Measurements from ENCODE around the gene AIP.
A peak's percentile ranks its signal among the peaks of the same experiment; 100 is the strongest.

AIP gene

DNA sequence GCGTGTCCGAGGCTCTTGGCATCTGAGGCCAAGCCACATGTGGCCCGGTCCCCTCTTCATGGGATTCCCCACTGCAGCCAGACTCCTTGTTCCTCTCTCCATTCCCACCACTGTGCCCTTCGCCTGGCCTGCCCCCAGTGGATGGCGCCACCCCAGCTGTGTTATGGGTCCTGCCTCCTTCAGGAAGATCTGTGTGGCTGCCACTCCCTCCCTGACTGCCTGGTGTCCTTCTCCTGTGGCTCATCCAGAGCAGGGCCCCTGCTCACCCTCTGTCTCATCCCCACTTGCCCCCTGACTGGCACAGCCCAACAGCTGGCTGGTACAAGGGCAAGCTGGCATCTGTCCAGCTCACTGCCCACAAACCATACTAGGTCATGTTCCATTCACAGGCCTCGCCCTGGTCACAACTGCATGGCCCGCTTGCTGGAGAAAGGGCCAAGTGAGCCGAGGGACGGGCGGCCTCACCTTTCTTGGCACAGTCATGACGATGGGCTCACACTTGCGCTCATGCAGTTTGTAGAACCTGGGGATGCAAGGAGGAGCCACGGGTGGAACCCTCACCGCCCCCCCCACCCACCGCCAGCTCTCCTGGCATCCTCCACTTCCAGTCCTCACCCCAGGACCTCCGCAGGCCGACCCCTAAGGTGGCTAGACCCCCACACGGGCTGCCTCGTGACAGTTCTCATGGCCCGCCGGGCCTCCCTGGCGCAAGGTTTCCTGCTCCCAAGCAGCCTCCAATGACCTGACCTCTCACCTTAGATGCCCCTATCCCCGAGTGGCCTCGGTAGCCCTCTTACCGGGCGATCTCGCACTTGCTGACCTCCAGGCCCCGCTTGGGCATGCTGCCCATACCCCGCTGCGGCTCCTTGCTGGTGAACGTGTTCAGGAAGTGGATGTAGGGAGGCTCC is 43.3 kb upstream of the AIP start:
- Histone ChIP-seq H3K4me1 (ENCODE audit: insufficient read depth, low read length) (peaks cover 69% of the 10 kb centered on the region), H3K9me3 (ENCODE audit: insufficient read depth, low read length, severe bottlenecking) (no peaks in the 10 kb centered on the region), H2AFZ (ENCODE audit: low read depth, low read length) (no peak overlapping the region), H3K36me3 (ENCODE audit: insufficient read depth, low read length) (peaks cover 47% of the 10 kb centered on the region), H3K27ac (ENCODE audit: low read length) (peak overlapping the region; percentile 100), H4K20me1 (ENCODE audit: insufficient read depth, low read length) (peaks cover 27% of the 10 kb centered on the region), H3K9ac (ENCODE audit: low read depth, low read length) (peak overlapping the region; percentile 99; the same call in 1 of the 2 replicates), H3K27me3 (ENCODE audit: insufficient read depth, low read length, poor library complexity) (no peaks in the 10 kb centered on the region), H3K4me2 (ENCODE audit: insufficient read depth, low read length) (peak overlapping the region; percentile 99; the same call in 1 of the 2 replicates), H3K4me3 (ENCODE audit: low read depth in 1 of 2, low read length in 2 of 2) (0 out of 4 replicates have a peak overlapping the region, but pooled peaks of 1 of the 2 experiments have one; percentile 20), H3K79me2 (ENCODE audit: insufficient read depth, low read length) (peaks cover 58% of the 10 kb centered on the region)
- TF ChIP-seq EZH2 (IDR thresholded peaks at IDR 0.05; ENCODE audit: borderline replicate concordance, low read depth, low read length, severe bottlenecking) = no peak
- TF ChIP-seq, protein P1, sequence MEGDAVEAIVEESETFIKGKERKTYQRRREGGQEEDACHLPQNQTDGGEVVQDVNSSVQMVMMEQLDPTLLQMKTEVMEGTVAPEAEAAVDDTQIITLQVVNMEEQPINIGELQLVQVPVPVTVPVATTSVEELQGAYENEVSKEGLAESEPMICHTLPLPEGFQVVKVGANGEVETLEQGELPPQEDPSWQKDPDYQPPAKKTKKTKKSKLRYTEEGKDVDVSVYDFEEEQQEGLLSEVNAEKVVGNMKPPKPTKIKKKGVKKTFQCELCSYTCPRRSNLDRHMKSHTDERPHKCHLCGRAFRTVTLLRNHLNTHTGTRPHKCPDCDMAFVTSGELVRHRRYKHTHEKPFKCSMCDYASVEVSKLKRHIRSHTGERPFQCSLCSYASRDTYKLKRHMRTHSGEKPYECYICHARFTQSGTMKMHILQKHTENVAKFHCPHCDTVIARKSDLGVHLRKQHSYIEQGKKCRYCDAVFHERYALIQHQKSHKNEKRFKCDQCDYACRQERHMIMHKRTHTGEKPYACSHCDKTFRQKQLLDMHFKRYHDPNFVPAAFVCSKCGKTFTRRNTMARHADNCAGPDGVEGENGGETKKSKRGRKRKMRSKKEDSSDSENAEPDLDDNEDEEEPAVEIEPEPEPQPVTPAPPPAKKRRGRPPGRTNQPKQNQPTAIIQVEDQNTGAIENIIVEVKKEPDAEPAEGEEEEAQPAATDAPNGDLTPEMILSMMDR (IDR thresholded peaks at IDR 0.05; ENCODE audit: borderline replicate concordance, extremely low read depth, low read length, poor library complexity, severe bottlenecking) = peak; percentile 60
- peak; percentile 52 for DNase-seq
- ATAC-seq (ENCODE audit: insufficient read depth, low read depth) = no peak

DNA sequence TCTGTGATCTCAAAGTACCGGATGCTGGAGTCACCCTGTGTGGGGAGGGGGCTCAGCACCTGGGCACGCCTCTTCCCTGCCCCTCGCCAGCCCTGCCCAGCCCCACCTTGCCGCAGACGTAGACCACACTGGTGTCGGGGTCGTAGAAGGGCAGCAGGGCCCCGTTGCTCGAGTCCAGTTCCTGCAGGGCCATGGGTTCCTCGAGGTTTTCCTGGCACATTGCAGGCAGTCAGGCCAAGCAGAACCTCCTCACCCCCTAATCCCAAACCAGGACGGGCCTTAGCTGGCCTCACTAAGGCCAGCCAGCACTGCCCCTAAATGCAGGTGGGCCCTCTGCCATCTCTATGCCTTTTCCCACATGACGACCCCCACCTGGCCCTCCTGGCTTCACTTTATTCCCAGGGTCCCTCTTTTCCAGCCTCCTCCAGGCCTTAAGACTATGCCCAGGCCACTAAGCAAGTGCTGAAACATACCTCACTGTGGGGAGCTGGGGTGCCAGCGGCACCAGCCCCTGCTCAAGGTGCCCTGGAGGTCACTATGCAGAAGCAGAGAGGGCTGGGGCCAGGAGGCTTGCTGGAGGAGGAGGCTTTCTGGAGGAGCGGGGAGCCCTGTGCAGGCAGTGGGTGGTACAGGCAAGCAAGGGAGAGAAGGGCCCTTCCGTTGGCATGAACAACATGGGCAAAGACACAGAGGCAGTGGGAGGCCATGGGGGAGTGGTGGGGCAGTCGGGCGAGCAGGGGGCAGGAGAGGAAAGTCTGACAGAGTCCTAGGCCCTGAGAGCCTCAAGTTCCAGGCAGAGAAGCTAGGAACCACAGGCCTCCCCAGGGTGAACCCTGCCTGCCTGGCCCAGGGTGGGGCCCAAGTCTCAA is 42.4 kb upstream of the AIP start:
- Histone ChIP-seq H3K27ac (ENCODE audit: low read length) (peak overlapping the region; percentile 59), H3K4me3 (ENCODE audit: low read depth in 1 of 2, low read length in 2 of 2) (no peak overlapping the region), H3K9ac (ENCODE audit: low read depth, low read length) (0 out of 2 replicates have a peak overlapping the region, but pooled peaks have one; percentile 7), H3K27me3 (ENCODE audit: insufficient read depth, low read length, poor library complexity) (no peaks in the 10 kb centered on the region), H3K79me2 (ENCODE audit: insufficient read depth, low read length) (peaks cover 55% of the 10 kb centered on the region), H4K20me1 (ENCODE audit: insufficient read depth, low read length) (peaks cover 18% of the 10 kb centered on the region), H3K4me2 (ENCODE audit: insufficient read depth, low read length) (no peak overlapping the region), H3K9me3 (ENCODE audit: insufficient read depth, low read length, severe bottlenecking) (no peaks in the 10 kb centered on the region), H3K4me1 (ENCODE audit: insufficient read depth, low read length) (peaks cover 69% of the 10 kb centered on the region), H2AFZ (ENCODE audit: low read depth, low read length) (no peak overlapping the region), H3K36me3 (ENCODE audit: insufficient read depth, low read length) (peaks cover 38% of the 10 kb centered on the region)
- ATAC-seq (ENCODE audit: insufficient read depth, low read depth) = no peak
- DNase-seq = peak; percentile 23
- no peak for TF ChIP-seq EZH2 (IDR thresholded peaks at IDR 0.05; ENCODE audit: borderline replicate concordance, low read depth, low read length, severe bottlenecking)
- TF ChIP-seq, protein P1 (IDR thresholded peaks at IDR 0.05; ENCODE audit: borderline replicate concordance, extremely low read depth, low read length, poor library complexity, severe bottlenecking) = no peak

DNA sequence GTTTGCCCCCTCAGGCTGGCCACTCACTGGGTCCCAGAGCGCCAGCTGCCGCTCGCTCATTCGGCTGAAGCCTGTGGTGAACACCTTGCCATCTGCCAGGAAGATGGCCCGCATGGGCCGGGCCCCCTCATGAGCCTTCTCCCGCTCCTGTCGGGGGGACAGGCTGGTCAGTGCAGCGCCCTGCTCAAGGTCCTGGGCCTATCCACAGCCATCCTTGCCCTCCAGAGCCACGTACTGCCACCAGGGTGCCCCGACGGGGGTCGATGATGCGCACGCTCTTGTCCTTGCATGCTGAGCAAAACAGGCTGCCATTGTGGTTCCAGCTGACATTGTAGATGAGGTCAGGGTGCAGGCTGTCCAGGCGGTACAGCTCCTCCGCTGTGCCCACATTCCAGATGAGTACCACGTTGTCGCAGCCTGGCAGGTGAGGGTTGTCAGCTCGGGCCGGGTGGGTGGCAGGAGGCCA is 41.7 kb upstream of the AIP start:
- ATAC-seq (ENCODE audit: insufficient read depth, low read depth) = no peak
- Histone ChIP-seq H3K27ac (ENCODE audit: low read length) (peak overlapping the region; percentile 59), H3K36me3 (ENCODE audit: insufficient read depth, low read length) (peaks cover 31% of the 10 kb centered on the region), H3K9me3 (ENCODE audit: insufficient read depth, low read length, severe bottlenecking) (no peaks in the 10 kb centered on the region), H3K27me3 (ENCODE audit: insufficient read depth, low read length, poor library complexity) (no peaks in the 10 kb centered on the region), H2AFZ (ENCODE audit: low read depth, low read length) (no peak overlapping the region), H3K9ac (ENCODE audit: low read depth, low read length) (no peak overlapping the region), H3K4me2 (ENCODE audit: insufficient read depth, low read length) (no peak overlapping the region), H4K20me1 (ENCODE audit: insufficient read depth, low read length) (peaks cover 11% of the 10 kb centered on the region), H3K79me2 (ENCODE audit: insufficient read depth, low read length) (peaks cover 49% of the 10 kb centered on the region), H3K4me1 (ENCODE audit: insufficient read depth, low read length) (peaks cover 64% of the 10 kb centered on the region), H3K4me3 (ENCODE audit: low read depth in 1 of 2, low read length in 2 of 2) (no peak overlapping the region)
- TF ChIP-seq, protein P1 (IDR thresholded peaks at IDR 0.05; ENCODE audit: borderline replicate concordance, extremely low read depth, low read length, poor library complexity, severe bottlenecking) = no peak
- TF ChIP-seq EZH2 (IDR thresholded peaks at IDR 0.05; ENCODE audit: borderline replicate concordance, low read depth, low read length, severe bottlenecking) = no peak
- peak; percentile 18 for DNase-seq

Measured in DND-41 (cell line).